Keratinocyte (primary cell): ENCODE results near the gene FGF22.
"Not testable (repeated sequence)": the region's sequence is repeated elsewhere in the genome, so short reads cannot be mapped to it uniquely, and the experiment has no call there.

Source experiments
- EZH2 ChIP-seq: IDR thresholded peaks from one replicate; pipeline ENCODE4 v1.6.1; 2012; ENCODE audit warnings: inconsistent platforms, mild to moderate bottlenecking, low read length, moderate library complexity
- TF ChIP-seq, protein P1 (sequence below), 3 experiments: IDR thresholded peaks in 1 of 3; conservative IDR thresholded peaks in 1 of 3; optimal IDR thresholded peaks in 1 of 3; 2 replicates in 2 of 3; 3 replicates in 1 of 3; pipeline versions ENCODE3 to v1.5.1; 2011; ENCODE audit warnings: low read length in 3 of 3, mild to moderate bottlenecking in 3 of 3, moderate library complexity in 2 of 3, control low read depth in 1 of 3, inconsistent platforms in 1 of 3; ENCODE audit not compliant: insufficient read depth in 2 of 3; ENCODE audit errors: extremely low read depth in 1 of 3

DNA sequence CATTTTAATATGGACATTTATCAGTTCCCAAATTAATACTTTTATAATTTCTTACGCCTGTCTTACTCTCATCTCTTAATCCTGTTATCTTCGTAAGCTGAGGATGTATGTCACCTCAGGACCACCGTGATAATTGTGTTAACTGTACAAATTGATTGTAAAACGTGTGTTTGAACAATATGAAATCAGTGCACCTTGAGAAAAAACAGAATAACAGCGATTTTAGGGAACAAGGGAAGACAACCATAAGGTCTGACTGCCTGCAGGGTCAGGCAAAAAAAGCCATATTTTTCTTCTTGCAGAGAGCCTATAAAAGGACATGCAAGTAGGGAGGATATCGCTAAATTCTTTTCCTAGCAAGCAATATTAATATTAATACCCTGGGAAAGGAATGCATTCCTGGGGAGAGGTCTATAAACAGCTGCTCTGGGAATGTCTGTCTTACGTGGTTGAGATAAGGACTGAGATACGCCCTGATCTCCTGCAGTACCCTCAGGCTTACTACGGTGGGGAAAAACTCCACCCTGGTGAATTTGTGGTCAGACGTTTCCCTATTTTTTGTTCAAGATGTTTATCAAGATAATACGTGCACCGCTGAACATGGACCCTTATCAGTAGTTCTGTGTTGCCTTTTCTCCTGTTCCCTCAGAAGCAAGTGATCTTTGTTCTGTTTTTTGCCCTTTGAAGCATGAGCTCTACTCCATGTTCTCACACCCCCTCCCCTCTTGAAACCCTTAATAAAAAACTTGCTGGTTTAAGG lies 29.2 kb downstream of the FGF22 start:
- TF ChIP-seq, protein P1, sequence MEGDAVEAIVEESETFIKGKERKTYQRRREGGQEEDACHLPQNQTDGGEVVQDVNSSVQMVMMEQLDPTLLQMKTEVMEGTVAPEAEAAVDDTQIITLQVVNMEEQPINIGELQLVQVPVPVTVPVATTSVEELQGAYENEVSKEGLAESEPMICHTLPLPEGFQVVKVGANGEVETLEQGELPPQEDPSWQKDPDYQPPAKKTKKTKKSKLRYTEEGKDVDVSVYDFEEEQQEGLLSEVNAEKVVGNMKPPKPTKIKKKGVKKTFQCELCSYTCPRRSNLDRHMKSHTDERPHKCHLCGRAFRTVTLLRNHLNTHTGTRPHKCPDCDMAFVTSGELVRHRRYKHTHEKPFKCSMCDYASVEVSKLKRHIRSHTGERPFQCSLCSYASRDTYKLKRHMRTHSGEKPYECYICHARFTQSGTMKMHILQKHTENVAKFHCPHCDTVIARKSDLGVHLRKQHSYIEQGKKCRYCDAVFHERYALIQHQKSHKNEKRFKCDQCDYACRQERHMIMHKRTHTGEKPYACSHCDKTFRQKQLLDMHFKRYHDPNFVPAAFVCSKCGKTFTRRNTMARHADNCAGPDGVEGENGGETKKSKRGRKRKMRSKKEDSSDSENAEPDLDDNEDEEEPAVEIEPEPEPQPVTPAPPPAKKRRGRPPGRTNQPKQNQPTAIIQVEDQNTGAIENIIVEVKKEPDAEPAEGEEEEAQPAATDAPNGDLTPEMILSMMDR (optimal IDR thresholded peaks at IDR 0.05 in 1 of 3, IDR thresholded peaks at IDR 0.05 in 1 of 3, conservative IDR thresholded peaks at IDR 0.05 in 1 of 3; ENCODE audit: extremely low read depth in 1 of 3, insufficient read depth in 2 of 3, low read length in 3 of 3), result not testable (repeated sequence)
- TF ChIP-seq EZH2, result not testable (repeated sequence)
